Measurements from ENCODE around the gene MT1E. TPM values are rescaled to one million over a fixed set of nuclear protein-coding genes. Genes with fewer than 3 reads are reported as not detected.

The MT1E gene
- total and polyA plus RNA-seq, 2 of the 8 experiments (the other 6 are each of a cell fraction or from before 2014, with no cell fraction given) = 7.9 to 117 TPM

DNA sequence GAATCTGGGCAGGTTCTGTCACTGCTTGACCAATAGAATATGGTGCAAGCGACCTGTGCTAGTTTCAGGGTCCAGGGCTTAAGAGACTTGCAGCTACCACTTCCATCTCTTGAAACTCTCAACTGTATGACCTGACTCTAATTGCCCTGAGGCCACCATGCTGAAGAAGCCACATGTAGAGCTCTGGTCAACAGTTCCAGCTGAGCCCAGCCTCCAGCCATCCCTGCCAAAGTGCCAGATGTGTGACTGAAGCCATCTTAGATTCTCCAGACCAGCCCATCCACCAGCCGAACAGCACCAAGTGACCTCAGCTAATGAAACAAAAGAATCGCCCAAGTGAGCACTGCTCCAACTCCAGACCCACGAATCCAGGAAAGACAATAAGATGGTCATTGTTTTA, 20.6 kb upstream of the MT1E start:
- Histone ChIP-seq H2AK5ac (ENCODE audit: low read depth, low read length) (no peak overlapping the region), H3K4me3 (ENCODE audit: extremely low read depth in 1 of 4, insufficient read depth in 2 of 4, low read depth in 3 of 4, low read length in 4 of 4) (no peak overlapping the region), H3K36me3 (ENCODE audit: control insufficient read depth in 2 of 4, insufficient read depth in 4 of 4, low read length in 3 of 4) (no peaks in the 10 kb centered on the region), H3K27ac (ENCODE audit: low read depth, low read length) (no peak overlapping the region), H2AFZ (ENCODE audit: low read length) (no peak overlapping the region), H4K91ac (replicated peaks; ENCODE audit: insufficient read length, low read length) (no peak overlapping the region), H3K14ac (ENCODE audit: insufficient read length) (no peak overlapping the region), H3K79me2 (ENCODE audit: control insufficient read depth in 1 of 2, insufficient read depth in 2 of 2, low read length in 2 of 2) (no peaks in the 10 kb centered on the region), H3K27me3 (replicated peaks in 1 of 4; ENCODE audit: control insufficient read depth in 3 of 4, extremely low read depth in 1 of 4, insufficient read depth in 3 of 4, low read length in 3 of 4) (peaks cover 13 to 39% (median 31%) of the 10 kb centered on the region in 4 experiments), H2BK120ac (replicated peaks; ENCODE audit: low read depth, low read length) (no peak overlapping the region), H2BK15ac (ENCODE audit: low read length) (no peak overlapping the region), H2BK12ac (ENCODE audit: low read depth, low read length) (no peak overlapping the region), H2BK20ac (ENCODE audit: low read length) (no peak overlapping the region), H3K18ac (ENCODE audit: extremely low read depth, low read length) (no peak overlapping the region), H3K23ac (ENCODE audit: insufficient read length) (no peak overlapping the region), H3K79me1 (ENCODE audit: low read depth, low read length) (no peaks in the 10 kb centered on the region), H3K56ac (replicated peaks; ENCODE audit: insufficient read length, low read depth, low read length) (no peak overlapping the region), H3K9ac (replicated peaks in 1 of 4; ENCODE audit: extremely low read depth in 1 of 4, low read depth in 3 of 4, low read length in 3 of 4) (no peak overlapping the region), H4K8ac (ENCODE audit: extremely low read depth, insufficient read depth, low read length) (no peak overlapping the region), H3K4me1 (replicated peaks in 1 of 4; ENCODE audit: control insufficient read depth in 3 of 4, insufficient read depth in 4 of 4, low read length in 3 of 4) (peaks cover 3 to 16% (median 8%) of the 10 kb centered on the region in 4 experiments), H3K4me2 (ENCODE audit: insufficient read depth in 1 of 2, low read depth in 2 of 2, low read length in 2 of 2) (no peak overlapping the region), H3K4ac (replicated peaks; ENCODE audit: insufficient read length, low read depth, low read length) (no peak overlapping the region), H2BK5ac (ENCODE audit: low read depth, low read length) (no peak overlapping the region), H4K5ac (ENCODE audit: insufficient read length, low read depth, low read length) (no peak overlapping the region), H3K9me3 (ENCODE audit: insufficient read depth in 2 of 2, low read depth in 1 of 2, low read length in 1 of 2) (no peaks in the 10 kb centered on the region), H4K20me1 (replicated peaks in 1 of 2; ENCODE audit: control insufficient read depth in 1 of 2, insufficient read depth in 2 of 2, low read length in 2 of 2) (peaks cover 0 to 2% of the 10 kb centered on the region in 2 experiments), H3K23me2 (ENCODE audit: low read depth, low read length) (peaks cover 11% of the 10 kb centered on the region; the same call in 1 of the 2 replicates)
- CTCF ChIA-PET (ENCODE audit: partially characterized antibody) = interaction anchor here (0.8 to 9.2 kb wide), 12 partner anchors 12 to 97 kb away, joined by 3 to 85 read pairs (median 5); partner anchors contain the start of genes MT1E and MT3
- POLR2A ChIA-PET (ENCODE audit: partially characterized antibody) = interaction anchor here (1.2 to 1.6 kb wide), 2 partner anchors 21 to 58 kb away, joined by 3 to 7 read pairs; partner anchors contain the start of gene MT1E
- 92% methylated on average over 4 of the region's 4 CpGs; no CpG with 5 or more reads in 1 of the 2 experiments for WGBS, 2 experiments (ENCODE audit: extremely low coverage in 1 of 2, insufficient coverage in 1 of 2, insufficient read length in 1 of 2, insufficient replicate concordance in 2 of 2, low coverage in 1 of 2, low lambda C conversion rate in 2 of 2, missing lambda C conversion rate in 1 of 2)
- DNase-seq (ENCODE audit: low read depth in 1 of 2, low spot score in 2 of 2) = no peak
- no peak for FAIRE-seq
- TF ChIP-seq CHD2 (IDR thresholded peaks at IDR 0.05; ENCODE audit: low read length) (no peak), TAF1 (IDR thresholded peaks at IDR 0.05; ENCODE audit: low read depth, low read length) (no peak), PHF8 (conservative IDR thresholded peaks at IDR 0.05; ENCODE audit: low read depth, low read length) (no peak), CHD1 (IDR thresholded peaks at IDR 0.05; ENCODE audit: low read depth, low read length) (no peak), SP1 (IDR thresholded peaks at IDR 0.05; ENCODE audit: low read depth, low read length) (no peak), RBBP5 (IDR thresholded peaks at IDR 0.05; ENCODE audit: borderline replicate concordance, low read depth, low read length) (no peak), TAF7 (optimal IDR thresholded peaks at IDR 0.05; ENCODE audit: borderline replicate concordance, low read depth, low read length) (no peak), EP300 (IDR thresholded peaks at IDR 0.05; ENCODE audit: borderline replicate concordance in 1 of 2, low read depth in 2 of 2, low read length in 2 of 2) (no peak), RFX5 (IDR thresholded peaks at IDR 0.05; ENCODE audit: borderline replicate concordance, low read depth, low read length) (no peak), SUZ12 (IDR thresholded peaks at IDR 0.05; ENCODE audit: low read length) (no peak), CTBP2 (IDR thresholded peaks at IDR 0.05; ENCODE audit: borderline replicate concordance, insufficient read depth, insufficient read length, low read length) (no peak), NANOG (IDR thresholded peaks at IDR 0.05; ENCODE audit: insufficient read depth, low read depth, low read length, poor library complexity, severe bottlenecking) (no peak), TEAD4 (IDR thresholded peaks at IDR 0.05; ENCODE audit: low read depth, low read length) (no peak), SP4 (IDR thresholded peaks at IDR 0.05; ENCODE audit: low read length) (no peak)
